Stimulated activated CD8-positive, alpha-beta memory T cell treated with anti-CD3 and anti-CD28 coated beads, Interleukin-4, amount 100 ng/mL, for 24 hours (primary cell): ENCODE results near the gene GDAP2.
"Not testable (repeated sequence)": the region's sequence is repeated elsewhere in the genome, so short reads cannot be mapped to it uniquely, and the experiment has no call there.

Experiments
- DNase-seq: peaks from one replicate; pipeline ENCODE4 v3.0.0-alpha.2; 2020; ENCODE audit warnings: low read depth

Gene GDAP2, protein sequence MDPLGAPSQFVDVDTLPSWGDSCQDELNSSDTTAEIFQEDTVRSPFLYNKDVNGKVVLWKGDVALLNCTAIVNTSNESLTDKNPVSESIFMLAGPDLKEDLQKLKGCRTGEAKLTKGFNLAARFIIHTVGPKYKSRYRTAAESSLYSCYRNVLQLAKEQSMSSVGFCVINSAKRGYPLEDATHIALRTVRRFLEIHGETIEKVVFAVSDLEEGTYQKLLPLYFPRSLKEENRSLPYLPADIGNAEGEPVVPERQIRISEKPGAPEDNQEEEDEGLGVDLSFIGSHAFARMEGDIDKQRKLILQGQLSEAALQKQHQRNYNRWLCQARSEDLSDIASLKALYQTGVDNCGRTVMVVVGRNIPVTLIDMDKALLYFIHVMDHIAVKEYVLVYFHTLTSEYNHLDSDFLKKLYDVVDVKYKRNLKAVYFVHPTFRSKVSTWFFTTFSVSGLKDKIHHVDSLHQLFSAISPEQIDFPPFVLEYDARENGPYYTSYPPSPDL

GRCh38 chr1:117929343-117930172 is at the start of gene GDAP2, which contains the start of gene WDR3:
Gene GDAP2 (minus strand): TSS chr1:117929621. CDS start chr1:117920357, 9,264 bp downstream.
Gene WDR3 (plus strand): TSS chr1:117929739. CDS start chr1:117933320, 3,581 bp downstream.
- DNase-seq, result peak; percentile 92

- DNase-seq, result no peak
Measured at GRCh38 chr1:117976381-117976780, 47.0 kb upstream of the GDAP2 start.

DNA sequence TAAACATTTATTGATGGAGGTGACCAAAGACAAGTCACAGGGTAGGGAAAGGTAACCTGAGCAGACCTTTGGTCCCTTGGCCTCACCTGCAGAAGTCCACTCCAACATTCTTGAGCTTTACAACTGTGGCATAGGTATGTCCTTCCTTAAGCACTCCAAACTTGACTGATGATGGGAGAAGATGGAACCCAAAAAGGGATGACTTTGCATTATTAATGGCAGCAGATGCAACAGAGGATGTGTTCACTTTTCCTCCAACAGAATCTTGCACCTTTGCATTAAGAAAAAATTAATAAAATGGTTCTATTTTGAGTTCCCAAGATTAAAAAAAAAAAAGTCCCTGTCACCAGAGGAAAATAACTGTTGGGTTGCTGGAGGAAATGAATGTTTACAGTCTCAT is 42.4 kb upstream of the GDAP2 start:
- no peak for DNase-seq

DNA sequence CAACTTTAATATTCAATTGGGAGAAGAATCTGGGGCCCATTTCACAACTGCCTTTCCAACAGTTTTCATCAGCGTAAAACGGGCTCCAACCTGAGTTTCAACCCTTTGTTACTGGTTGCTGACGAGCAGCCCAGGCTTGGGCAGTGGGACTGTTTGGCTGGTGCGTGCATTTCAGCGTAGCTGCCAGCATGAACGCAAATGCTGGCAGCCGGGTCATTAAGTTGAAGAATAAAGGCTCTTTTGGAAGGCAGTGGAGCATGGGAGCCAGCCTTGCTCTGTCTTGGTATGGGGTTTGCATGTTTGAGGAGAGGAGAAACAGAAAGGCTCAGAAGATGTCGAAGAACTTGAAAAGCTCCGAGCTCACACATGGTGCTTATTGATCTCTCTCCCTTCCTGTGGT is 40.8 kb upstream of the GDAP2 start:
- DNase-seq, result no peak

GRCh38 chr1:117967881-117968280 is 38.5 kb upstream of the GDAP2 start:
- DNase-seq, result no peak

DNA sequence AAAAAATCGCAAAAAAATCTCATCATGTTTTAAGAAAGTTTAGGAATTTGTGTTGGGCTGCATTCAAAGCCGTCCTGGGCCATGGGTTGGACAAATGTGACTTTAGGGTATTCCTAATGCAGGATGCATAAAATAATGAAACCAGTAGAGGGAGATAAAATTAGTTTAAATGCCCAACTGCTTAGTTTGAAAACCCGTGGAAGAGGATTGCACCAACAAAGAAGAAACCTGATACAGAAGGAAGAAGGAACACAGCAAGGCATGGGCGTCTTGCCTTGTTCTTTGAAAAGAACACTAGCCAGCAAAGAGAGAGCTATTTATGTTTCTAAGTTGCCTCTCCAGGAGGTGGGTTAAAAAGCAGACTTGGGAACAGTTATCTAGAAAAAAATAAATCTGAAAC is 38.1 kb upstream of the GDAP2 start:
- DNase-seq, result no peak

- DNase-seq, result no peak
Measured at GRCh38 chr1:117964290-117965038, 35.0 kb upstream of the GDAP2 start.

- DNase-seq, result no peak
Measured at GRCh38 chr1:117959364-117959763, 29.9 kb upstream of the GDAP2 start.

DNA sequence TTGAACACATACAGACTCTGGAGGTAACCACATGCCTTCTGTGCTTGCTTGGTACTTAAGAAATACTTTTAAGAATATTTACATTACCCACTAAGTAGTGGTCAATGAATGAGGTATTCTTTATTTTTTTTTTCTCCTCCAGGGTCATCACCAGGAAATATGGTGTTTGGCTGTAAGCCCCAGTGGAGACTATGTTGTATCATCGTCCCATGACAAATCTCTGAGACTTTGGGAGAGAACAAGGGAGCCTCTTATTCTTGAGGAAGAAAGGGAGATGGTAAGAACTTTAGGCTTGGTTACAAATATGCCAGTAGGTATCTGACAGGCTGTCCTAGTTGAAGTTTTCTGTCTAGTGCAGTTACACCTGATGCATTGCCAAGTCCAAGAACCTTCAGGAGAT is 23.0 kb upstream of the GDAP2 start:
- no peak for DNase-seq

DNA sequence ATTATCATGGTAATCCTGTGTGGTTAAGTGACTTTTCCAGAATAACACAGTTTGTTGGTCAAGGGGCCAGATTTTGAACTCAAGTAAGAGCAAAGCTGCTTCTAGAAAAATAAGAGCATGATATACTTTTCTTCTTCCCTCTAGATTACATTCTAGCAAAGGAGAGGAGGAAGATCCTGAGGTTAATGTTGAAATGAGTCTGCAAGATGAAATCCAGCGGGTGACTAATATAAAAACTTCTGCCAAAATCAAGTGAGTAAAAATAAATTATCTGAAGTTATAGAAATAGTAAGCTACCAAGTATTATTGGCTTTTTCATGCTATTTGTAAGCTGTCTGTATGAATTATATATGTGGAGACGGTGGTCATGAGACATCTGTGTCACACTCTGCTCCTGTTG is 12.9 kb upstream of the GDAP2 start:
- no peak for DNase-seq

DNA sequence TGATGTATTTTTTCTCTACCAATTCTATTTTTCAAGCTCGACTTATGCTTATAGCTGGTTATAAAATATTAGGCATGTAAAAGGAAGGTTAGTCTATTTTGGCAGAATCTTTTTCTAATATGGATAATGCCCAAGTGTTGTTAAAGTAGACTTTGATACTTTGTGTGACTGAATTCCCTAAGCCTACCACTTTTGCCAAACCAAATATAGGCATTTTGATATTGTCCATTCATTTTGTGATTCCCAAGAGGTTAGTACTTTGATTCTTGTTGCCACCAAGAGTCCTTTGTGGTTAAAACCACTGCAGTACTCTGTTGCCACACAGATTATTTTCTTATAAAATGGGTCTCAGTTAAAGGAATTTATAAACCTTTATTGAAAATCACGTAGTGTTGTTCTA is 4.3 kb upstream of the GDAP2 start:
- DNase-seq, result no peak

- DNase-seq, result no peak
Measured at GRCh38 chr1:117932576-117932975, 3.2 kb upstream of the GDAP2 start.

DNA sequence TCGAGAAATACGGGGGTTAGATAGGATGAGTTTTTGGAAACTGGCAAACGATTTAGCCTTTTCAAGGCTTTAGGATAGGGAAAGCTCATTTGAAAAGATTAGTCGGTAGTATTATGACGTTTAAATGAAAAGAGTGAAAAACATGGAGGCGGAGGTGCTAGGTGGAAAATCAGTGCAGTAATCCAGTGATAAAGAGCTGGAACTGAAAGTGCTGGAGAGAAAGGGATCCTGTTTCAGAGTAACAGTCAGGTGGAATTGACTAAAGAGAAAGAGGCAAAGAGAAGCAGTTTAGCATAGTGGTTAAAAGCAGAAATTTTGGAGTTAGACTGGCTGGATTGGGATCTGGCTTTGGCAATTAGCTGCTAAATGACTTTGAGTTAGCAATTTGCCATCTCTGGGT is 1.1 kb upstream of the GDAP2 start:
- no peak for DNase-seq

DNA sequence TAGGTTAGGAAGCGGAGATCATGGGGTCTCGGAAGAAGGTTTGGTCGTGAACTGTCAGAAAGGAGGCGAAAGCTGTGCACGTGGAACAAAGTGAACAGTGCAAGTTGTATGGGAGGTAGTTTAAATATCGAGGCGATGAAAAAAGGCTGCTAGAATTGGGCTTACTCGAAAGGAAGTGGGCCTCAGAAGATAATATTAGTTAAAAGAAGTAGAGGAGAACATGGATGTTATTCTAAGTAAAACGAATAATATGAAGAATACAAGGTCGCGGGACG is 689 bp upstream of the GDAP2 start:
- no peak for DNase-seq

DNA sequence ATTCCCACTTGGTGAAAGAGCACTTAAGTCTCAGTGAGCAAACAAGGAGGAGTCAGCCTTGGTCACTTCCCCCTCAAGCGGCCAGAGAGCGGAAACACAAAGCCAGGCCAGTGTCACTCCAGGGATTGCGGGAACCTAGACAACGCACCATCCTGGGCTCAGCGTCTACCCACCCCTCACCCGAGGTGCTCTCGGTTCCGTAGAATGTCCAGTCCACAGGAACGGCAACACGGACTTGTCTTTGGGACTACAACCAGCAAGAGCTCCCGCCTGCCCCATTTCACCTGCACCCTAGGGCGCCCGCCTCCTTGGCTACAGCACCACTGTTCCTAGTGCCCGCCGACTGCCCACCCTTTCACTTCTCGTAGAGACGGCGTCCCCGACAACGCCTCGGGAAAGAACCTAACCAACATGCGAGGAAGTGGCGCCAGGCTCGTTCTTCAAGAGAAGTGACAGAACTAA is 509 bp downstream of the GDAP2 start:
- peak; percentile 27 for DNase-seq

GRCh38 chr1:117925981-117926380 is 3.4 kb downstream of the GDAP2 start:
- no peak for DNase-seq

DNA sequence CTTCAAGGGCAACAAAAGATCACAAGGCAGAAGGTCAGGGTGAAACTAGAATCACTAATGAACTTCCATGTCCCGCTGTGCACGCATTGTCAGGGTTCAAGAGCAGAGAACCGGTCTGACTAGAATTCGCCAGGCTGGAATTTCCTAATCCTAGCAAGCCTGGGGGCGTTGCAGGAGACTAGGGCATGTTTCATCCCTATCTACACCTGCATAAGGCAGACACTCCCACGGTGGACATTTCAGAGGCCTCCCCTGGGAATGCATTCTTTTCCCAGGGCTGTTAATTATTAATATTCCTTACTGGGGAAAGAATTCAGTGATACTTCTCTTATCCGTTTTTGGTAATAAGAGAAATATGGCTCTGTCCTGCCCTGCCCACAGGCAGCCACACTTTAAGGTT is 6.7 kb downstream of the GDAP2 start:
- not testable (repeated sequence) for DNase-seq

- DNase-seq, result no peak
Measured at GRCh38 chr1:117921991-117922390, 7.4 kb downstream of the GDAP2 start.

DNA sequence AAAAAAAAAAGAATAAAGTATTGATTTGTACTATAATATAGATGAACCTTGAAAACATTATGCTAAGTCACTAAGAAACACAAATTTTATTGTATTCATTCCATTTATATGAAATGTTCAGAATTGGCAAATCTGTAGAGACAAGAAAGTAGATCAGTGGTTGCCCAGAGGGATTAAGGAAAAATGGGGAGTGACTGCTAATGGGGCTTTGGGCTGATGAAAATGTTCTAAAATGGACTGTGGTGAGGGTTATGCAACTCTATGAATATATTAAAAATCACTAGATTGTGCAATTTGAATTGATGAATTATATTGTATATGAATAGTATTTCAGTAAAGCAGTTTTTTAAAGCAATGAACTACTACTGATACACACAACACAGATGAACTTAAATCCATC is 10.0 kb downstream of the GDAP2 start:
- no peak for DNase-seq

DNA sequence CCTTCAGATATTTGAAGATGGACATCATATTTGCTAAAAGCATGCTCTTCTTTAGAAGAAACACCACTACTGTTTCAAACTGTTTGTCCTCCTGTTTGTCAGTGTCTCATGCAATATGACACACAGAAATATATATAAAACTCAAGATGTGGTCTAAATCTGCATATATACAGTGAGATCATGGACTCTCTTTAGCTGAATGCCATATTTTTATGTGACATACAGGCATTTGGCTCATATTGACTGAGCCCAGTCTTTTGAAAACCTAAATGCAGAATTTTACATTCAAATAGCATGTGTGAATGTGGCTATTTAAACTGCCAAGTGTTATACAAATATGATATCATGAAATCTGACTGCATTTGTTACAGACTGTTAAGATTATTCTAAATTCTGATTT is 18.4 kb downstream of the GDAP2 start:
- DNase-seq, result no peak

DNA sequence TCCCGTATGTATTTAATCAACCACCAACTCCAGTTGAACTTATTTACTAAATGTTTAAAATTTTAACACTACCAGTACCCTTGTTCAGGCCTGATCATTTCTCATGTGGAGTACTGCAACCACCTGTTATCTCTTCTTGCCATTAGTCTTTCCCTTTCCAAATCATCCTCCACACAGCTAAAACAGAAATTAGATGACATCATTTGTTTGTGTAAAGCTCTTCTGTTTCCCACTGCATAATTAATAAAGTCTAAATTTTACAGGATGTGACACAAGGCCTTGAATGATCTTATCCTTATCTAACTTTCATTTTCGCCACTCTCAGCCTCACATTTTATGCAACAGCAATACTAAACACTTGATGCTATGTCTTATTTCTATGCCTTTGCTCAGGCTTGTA is 24.4 kb downstream of the GDAP2 start:
- no peak for DNase-seq

GRCh38 chr1:117904485-117904884 is 24.9 kb downstream of the GDAP2 start:
- no peak for DNase-seq
